Progenitor cell of endocrine pancreas (in vitro differentiated cells): ENCODE data around the gene DLGAP1. TPM values are rescaled to one million over a fixed set of nuclear protein-coding genes. Genes with fewer than 3 reads are reported as not detected.

ENCODE experiments used
- DNase-seq: peaks from one replicate; pipeline ENCODE4 v3.0.0; 2021; ENCODE audit warnings: low spot score; ENCODE audit not compliant: unreplicated experiment
- H3K27ac Mint-ChIP-seq: 2 replicates; pipeline ENCODE4 v1.8.0; 2021; ENCODE audit warnings: mild to moderate bottlenecking, moderate library complexity, mixed read lengths
- H3K27me3 Mint-ChIP-seq: 2 replicates; pipeline ENCODE4 v1.8.0; 2021; ENCODE audit warnings: mixed read lengths
- H3K36me3 Mint-ChIP-seq: 2 replicates; pipeline ENCODE4 v1.8.0; 2022; ENCODE audit warnings: mixed read lengths; ENCODE audit not compliant: insufficient read depth
- H3K4me1 Mint-ChIP-seq: 2 replicates; pipeline ENCODE4 v1.8.0; 2021; ENCODE audit warnings: low read depth, mixed read lengths
- H3K4me3 Mint-ChIP-seq: 2 replicates; pipeline ENCODE4 v1.8.0; 2021; ENCODE audit warnings: low read depth, mild to moderate bottlenecking, moderate library complexity, mixed read lengths
- H3K9me3 Mint-ChIP-seq: 2 replicates; pipeline ENCODE4 v1.8.0; 2021; ENCODE audit warnings: low read depth, mixed read lengths
- total RNA-seq: library from RNA; stranded (reverse); gene quantifications from 2 replicates; pipeline ENCODE4 v1.2.1, GENCODE V29; 2021
- TF ChIP-seq, protein P1 (sequence below): fragments of 200-600 bp; sonication (generic); IDR thresholded peaks from one replicate; pipeline ENCODE4 v1.5.0; 2021; ENCODE audit warnings: antibody characterized with exemption, mild to moderate bottlenecking; ENCODE audit not compliant: unreplicated experiment

The DLGAP1 gene
- total RNA-seq, 1 donor from 2014 or later, result 16.7 TPM

DNA sequence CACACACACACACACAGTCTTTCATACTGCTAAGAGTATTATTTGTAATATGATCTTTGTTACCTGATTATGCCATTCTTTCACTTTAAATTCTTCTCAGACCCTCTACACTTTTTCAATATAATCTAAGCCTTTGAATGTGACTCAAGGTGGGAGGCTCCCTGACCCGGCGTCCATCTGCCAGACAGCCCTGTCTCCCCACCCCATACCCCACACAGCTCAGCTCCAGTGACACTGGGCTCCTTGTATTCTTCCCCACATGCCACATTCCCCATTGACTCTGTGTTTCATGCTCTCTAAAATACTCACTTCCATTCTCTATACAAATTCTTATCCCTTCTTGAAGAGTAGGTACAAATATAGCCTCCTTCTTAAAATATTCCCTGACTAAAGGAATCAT is 563.0 kb downstream of the DLGAP1 start:
- no peaks in the 10 kb centered on the region for H3K9me3 Mint-ChIP-seq
- no peak overlapping the region for H3K4me3 Mint-ChIP-seq
- no peaks in the 10 kb centered on the region for H3K36me3 Mint-ChIP-seq
- no peaks in the 10 kb centered on the region for H3K27me3 Mint-ChIP-seq
- DNase-seq, result no peak
- peak overlapping the region; percentile 80 for H3K27ac Mint-ChIP-seq
- TF ChIP-seq, protein P1, sequence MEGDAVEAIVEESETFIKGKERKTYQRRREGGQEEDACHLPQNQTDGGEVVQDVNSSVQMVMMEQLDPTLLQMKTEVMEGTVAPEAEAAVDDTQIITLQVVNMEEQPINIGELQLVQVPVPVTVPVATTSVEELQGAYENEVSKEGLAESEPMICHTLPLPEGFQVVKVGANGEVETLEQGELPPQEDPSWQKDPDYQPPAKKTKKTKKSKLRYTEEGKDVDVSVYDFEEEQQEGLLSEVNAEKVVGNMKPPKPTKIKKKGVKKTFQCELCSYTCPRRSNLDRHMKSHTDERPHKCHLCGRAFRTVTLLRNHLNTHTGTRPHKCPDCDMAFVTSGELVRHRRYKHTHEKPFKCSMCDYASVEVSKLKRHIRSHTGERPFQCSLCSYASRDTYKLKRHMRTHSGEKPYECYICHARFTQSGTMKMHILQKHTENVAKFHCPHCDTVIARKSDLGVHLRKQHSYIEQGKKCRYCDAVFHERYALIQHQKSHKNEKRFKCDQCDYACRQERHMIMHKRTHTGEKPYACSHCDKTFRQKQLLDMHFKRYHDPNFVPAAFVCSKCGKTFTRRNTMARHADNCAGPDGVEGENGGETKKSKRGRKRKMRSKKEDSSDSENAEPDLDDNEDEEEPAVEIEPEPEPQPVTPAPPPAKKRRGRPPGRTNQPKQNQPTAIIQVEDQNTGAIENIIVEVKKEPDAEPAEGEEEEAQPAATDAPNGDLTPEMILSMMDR, result no peak
- peaks cover 15% of the 10 kb centered on the region for H3K4me1 Mint-ChIP-seq

DNA sequence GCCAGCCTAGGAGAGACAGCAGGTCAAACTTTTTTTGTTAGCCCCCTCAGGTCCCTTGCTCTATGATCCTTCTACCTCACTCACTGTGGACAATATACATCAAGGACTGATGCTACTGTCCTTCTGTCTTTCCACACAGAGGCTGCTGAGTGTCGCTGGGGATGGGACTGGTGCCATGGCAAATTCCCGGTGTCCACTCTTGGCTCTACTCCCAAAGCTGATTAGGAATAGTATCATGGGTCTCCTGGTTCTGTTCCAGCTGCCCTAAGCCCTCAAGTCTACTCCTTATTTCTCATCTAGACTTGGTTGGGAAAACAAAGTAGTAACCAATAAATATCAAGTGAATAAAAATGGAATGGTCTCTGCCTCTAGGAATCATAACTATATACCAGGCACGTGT is 563.9 kb downstream of the DLGAP1 start:
- no peaks in the 10 kb centered on the region for H3K9me3 Mint-ChIP-seq
- H3K27ac Mint-ChIP-seq, result no peak overlapping the region
- no peak for DNase-seq
- no peak overlapping the region for H3K4me3 Mint-ChIP-seq
- no peaks in the 10 kb centered on the region for H3K36me3 Mint-ChIP-seq
- TF ChIP-seq, protein P1, result no peak
- H3K27me3 Mint-ChIP-seq, result no peaks in the 10 kb centered on the region
- peaks cover 23% of the 10 kb centered on the region for H3K4me1 Mint-ChIP-seq

DNA sequence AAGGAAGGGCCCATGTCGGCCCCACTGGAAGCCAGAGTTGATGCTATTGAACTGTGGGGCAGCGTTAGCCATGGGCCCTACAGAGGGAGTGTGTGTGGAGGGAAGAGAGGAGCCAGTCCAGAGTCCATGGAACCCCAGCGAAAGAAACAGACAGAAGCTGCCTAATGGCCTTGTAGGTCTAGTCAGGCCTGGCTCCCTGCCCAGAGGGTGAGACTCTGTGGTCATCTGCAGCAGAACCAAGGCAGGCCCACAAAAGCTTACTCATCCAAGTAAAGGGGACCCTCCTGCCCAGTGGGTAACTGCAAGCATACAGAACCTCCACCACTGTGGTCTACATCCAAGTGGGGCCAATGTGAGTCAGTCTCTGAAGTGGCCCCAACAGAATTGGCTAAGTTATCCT is 565.3 kb downstream of the DLGAP1 start:
- H3K36me3 Mint-ChIP-seq, result no peaks in the 10 kb centered on the region
- H3K9me3 Mint-ChIP-seq, result no peaks in the 10 kb centered on the region
- no peak overlapping the region for H3K4me3 Mint-ChIP-seq
- DNase-seq, result no peak
- no peak overlapping the region for H3K27ac Mint-ChIP-seq
- TF ChIP-seq, protein P1, result no peak
- peaks cover 26% of the 10 kb centered on the region for H3K4me1 Mint-ChIP-seq
- H3K27me3 Mint-ChIP-seq, result no peaks in the 10 kb centered on the region

DNA sequence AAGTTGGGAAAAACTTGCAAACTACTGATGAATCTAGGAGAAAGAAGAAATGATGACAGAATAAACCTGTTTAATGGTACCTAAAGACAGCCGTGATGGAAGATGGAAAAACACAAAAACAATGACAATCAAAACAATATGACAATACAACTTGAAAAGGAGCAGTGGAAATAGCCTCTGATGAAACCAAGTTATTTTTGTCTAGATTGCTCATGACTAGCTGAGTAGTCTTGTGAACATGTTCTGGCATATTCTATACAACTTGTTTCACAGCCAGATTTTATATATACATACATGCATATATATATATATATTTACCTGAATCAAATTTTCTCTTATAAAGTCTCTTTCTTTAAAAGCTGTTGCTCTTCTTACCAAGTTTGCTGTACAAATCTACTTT is 566.0 kb downstream of the DLGAP1 start:
- H3K36me3 Mint-ChIP-seq, result no peaks in the 10 kb centered on the region
- H3K4me1 Mint-ChIP-seq, result peaks cover 28% of the 10 kb centered on the region
- TF ChIP-seq, protein P1, result no peak
- DNase-seq, result no peak
- no peak overlapping the region for H3K4me3 Mint-ChIP-seq
- H3K27ac Mint-ChIP-seq, result no peak overlapping the region
- no peaks in the 10 kb centered on the region for H3K9me3 Mint-ChIP-seq
- no peaks in the 10 kb centered on the region for H3K27me3 Mint-ChIP-seq

DNA sequence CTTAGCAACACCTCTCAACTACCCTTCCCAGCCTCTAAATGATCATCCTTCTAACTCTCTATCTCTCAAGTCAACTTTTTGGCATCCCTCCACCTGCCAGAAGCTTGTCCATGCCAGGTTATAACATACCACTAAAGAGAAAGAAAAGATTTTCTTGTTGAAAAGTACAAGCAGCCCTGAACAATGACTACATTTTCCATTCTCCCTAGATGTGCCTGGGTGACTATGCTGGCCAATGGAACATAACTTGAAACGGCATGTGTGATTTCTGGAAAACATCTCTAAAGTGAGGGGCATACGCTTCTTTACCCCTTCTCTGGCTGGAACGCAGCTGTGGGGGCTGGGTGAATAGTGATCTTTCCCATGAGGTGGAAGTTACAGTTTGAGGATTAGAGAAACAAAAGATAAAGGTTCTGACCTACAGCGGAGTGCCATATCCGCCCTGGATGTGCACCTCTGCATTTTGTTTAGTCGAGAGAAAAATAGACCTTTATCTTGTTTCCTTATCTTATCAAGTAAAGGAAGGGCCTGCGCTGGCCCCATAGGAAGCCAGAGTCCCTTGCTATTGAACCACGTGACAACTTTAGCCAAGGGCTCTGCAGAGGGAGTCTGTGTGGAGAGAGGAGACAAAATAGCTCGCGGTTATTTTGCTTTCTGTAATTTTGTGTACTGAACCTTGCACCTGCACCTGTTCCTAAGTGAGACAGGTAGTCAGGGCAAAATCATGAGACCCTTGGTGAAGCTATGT is 568.4 kb downstream of the DLGAP1 start:
- H3K27ac Mint-ChIP-seq, result no peak overlapping the region
- no peaks in the 10 kb centered on the region for H3K27me3 Mint-ChIP-seq
- peaks cover 21% of the 10 kb centered on the region for H3K4me1 Mint-ChIP-seq
- TF ChIP-seq, protein P1, result no peak
- no peak overlapping the region for H3K4me3 Mint-ChIP-seq
- H3K36me3 Mint-ChIP-seq, result no peaks in the 10 kb centered on the region
- DNase-seq, result no peak
- no peaks in the 10 kb centered on the region for H3K9me3 Mint-ChIP-seq
